HG02870 (cell line): ENCODE results near the gene HTRA2.

Experiments used
- ATAC-seq: cut with Tn5 transposase; IDR thresholded peaks from one replicate; pipeline ENCODE4 v1.9.1; 2021; ENCODE audit warnings: mild to moderate bottlenecking, moderate library complexity; ENCODE audit not compliant: unreplicated experiment

The HTRA2 gene

DNA sequence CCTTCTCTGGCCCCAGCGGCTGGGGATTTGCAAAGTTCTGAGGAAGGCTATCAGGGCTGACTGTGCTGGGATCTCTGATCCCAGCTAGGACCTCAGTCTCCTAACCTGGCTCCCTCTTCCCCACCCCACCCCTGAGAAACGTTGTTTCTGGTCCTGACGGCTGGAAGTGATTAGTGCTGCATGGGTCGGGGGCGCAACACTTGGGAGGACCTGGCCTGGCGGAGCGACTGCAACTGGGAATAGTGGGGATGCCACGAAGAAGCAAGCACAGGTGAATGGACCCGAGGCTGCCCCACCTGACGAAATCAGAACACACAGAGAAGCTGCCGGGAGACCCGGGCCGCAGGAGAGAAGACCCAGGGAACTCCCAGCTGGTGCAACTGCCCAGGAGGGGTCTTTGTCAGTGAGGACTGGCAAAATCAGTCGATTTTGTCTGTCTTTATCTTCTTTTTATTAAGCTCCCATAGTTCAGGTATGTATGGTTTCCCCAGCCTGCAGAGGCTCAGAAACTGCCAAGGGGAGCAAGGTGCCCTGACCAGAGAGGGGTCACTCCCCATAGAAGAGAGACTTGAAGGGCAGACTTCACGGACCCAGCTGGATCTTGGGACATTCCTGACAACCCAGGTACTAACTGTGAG is 29.7 kb upstream of the HTRA2 start:
- no peak for ATAC-seq

GRCh38 chr2:74500578-74500946 is 29.2 kb upstream of the HTRA2 start:
- no peak for ATAC-seq

- ATAC-seq = no peak
Measured at GRCh38 chr2:74501335-74502071, 28.2 kb upstream of the HTRA2 start.

DNA sequence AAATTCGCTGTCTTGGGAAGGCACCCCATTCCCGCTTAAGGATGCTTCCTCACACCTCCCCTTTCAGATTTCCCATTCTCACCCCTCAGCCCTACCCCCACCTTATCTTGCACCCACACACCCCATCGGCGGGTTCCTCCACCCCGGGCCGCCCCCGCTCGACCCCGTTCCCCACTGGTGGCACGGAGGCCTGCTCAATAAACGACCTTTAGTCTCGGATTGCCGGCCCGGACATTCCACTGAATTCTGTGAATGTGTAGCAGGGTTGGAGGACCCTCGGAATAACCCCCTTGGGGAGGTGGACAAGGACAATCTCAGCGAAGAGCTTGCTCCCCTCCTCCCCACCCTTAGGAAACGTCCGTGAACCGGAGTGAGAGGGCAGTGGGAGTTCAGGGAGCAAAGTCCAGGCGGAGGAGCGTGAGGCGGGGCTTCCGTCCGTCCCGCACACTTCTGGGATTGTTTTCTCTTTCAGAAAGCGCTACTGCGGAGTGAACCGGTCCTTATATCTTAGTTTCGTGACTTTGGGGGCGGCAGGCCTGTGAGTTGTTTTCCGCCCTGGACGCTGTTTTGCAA is 27.5 kb upstream of the HTRA2 start:
- ATAC-seq = no peak

DNA sequence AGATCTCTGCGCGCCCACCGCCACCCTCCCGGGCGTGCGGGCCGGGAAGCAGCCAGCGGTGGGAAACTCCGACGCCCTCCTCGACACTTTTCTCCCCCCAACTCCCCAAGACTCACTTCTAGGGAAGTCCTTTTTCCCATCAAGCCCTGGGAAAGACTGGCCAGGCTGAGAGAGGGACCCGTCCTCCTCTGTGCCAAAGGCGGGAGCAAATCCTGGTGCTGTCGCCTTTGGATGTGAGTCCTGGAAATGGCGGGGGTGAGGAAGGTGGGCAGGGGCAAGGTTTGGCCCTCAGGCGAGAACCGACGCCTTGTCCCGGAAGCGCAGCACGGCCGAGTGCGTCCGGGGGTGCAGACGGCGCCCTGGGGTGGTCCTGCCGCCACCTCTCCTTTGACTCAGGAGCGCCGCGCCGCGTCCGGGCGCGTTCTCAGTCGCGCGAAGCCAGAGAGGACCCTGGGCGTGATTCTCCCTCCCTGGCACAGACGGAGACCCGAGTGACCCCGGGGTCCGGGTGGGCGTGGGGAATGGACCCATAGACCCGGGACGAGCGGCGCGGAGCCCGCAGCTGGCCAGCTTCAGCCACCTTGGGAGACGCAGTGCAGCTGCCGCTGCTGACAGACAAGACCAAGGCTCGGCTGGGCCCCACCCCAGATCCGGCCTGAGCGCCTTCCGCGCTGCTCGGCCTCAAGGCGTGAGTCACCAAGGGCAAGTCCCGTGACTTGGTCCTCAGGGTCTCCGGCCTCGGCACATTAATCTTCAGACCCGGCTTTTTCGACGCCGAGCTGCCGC is 26.8 kb upstream of the HTRA2 start:
- peak; percentile 28 for ATAC-seq

DNA sequence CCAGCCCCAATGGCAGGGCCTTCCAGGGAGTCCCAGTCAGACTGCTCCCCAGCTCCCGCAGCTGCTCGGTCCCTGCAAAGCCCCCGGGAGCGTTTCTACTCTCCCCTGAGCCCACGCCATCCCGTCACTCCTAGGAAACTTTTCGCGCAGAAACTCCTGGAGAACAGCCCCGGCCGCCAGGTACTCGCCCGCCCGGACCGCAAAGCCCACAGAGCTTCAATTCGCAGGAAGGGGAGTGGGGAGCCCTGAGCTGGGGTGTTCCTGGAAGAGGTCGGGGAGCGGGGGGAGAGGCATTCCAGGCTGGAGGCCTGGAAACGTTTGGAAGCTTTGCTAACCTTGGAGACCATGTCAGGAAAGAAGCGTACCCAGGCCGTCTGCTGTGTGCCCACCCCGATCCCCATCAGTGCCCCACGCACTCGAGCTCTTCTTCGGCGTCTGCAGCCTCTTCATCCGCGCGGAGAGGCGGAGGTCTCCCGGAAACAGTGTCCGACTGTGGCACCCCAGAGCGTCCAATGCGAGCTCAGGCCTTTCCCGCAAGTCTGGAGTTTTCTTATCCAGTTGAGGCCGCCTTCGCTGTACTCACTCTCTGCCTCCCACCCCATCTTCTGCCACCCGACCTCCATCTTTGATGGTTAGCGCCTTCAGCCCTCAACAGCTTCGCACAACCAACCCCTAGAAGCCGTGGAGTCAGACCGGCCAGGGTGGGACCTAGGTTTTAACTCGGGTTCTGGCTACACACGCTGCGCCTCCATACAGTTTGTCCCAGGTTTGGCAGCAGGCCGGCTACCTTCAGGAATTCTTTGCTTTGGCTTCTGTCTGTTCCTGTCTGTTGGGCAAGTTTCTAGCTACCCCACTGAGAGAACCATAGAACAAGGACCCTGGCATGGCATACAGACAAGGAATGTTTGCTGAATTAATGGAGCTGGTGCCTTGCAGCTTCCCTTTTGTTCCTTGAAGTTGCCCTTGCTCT is 25.9 kb upstream of the HTRA2 start:
- ATAC-seq = no peak

GRCh38 chr2:74504591-74504990 is 25.1 kb upstream of the HTRA2 start:
- no peak for ATAC-seq

DNA sequence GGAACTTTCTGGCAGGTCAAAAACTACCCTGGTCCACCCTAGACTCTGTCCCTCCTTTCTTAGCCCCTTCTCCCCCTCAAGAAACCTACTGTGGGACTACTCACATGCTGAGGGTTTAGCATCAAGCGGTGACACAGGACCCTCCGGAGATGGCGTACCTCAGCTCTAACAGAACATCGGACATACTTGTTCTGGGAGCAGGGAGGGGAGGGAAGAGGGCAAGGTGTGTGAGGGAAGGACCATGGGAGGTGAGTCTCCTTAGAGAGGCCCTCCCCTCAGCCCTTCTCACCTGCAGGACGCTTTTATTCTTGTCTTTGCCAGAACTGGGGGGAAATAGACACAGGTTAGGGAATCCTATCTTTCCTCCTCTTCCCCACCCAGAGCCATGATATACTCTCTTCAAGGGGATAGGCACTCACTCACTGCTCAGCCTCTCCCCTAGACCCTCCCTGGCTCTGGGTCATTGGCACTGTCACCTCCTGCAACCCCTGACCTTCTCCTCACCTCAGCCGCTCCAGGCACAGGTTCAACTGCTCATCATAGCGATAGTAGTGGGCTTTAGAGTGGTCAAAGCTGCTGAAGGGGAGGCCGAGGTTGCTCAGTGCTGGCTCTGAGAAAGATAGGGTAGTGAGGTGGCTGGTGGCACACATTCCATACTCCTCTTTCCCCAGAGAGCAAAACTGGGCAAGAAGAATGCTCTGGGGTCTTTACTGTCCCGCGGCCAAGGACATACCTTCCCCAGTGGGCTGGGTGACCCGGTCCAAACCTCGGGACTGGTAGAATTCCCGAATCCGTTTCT is 24.1 kb upstream of the HTRA2 start:
- no peak for ATAC-seq

- peak; percentile 90 for ATAC-seq
Measured at GRCh38 chr2:74507145-74507925, 22.4 kb upstream of the HTRA2 start, which contains the start of gene PCGF1. TSS of gene PCGF1 (minus strand) at chr2:74507695. CDS start at chr2:74507668, 27 bp downstream.

DNA sequence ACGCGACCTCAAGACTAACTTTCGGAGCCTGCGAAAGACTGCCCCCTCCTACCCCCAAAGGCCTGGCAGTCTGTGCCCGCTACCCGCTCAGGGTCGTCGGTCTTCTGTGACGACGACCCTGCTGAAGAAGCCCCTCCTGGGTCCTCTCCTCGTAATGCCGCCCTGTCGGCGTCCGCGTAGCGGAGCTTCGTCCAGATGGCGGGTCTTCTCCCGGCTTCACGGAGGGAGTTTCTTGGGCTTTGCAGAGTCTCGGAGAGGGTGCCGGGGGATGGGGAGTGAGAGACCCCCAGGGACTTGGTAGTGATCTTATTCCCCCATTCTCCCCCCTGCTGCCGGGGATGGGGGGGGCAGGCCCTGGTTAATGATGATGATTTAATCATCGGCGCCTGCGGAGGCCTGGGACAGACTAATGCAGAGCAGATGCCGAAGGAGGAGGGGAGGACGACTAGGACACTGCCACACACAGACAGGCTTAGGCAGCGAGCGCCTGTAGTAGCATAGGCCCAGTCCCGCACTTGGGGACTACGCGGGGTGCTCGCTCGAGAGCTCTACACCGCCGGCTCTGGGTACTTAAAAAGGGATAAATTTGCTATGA is 21.7 kb upstream of the HTRA2 start:
- peak; percentile 3 for ATAC-seq

DNA sequence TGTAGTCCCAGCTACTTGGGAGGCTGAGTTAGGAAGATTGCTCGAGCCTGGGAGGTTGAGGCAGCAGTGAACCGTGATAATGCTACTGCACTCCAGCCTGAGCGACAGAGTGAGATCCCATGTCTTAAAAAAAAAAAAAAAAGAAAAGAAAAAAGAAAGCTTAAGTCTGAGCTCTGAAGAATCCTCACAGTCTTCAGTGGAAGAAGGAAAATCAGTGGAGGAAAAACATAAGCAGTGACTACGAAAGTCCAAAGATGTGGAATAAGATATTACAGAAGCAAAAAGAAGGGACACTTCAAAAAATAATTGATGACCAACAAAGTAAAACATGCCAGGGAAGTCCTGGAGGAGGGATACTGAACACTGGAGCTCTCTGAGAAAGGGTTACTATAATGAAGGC is 19.5 kb upstream of the HTRA2 start:
- ATAC-seq = no peak

- no peak for ATAC-seq
Measured at GRCh38 chr2:74511104-74511989, 18.4 kb upstream of the HTRA2 start.

GRCh38 chr2:74512744-74513604 is 16.8 kb upstream of the HTRA2 start:
- ATAC-seq = no peak

DNA sequence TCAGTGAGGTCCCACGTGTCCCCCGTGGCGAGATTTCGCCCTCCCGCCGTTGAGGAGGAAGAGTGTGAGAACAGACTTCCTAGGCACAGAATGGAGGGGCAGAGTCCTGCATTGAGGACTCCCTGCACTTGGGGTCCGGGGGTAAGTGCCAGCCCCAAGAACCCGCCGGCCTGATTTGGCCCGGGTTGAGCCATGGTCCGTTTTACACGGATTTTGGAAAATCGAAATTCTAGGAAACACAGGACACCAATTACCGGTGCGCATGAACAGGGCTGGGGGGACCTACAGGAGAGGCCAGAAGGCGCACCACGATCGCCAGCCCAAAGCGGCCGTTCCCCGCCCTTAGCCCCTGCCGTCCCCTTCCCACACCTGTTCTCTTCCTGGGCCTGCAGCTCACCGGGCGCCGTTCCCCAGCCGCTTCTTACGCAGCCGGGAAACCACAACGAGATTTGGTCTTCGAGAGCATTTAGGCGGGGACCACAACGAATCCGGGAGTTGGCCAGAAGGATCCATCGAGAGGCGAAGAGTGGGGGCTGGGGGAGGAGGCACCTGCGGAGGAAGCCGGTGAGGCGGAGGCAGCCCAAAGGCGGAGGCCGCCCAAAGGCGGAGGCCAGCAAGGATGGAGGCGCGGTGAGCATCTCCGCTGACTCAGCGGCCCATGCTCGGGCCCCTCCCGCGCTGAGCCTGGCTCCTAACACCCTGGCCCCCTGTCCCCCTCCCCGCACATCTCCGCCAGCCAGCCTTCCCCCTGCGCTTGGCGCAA is 15.9 kb upstream of the HTRA2 start:
- no peak for ATAC-seq

- ATAC-seq = no peak
Measured at GRCh38 chr2:74514368-74515270, 15.1 kb upstream of the HTRA2 start, which contains the start of gene TLX2. TSS of gene TLX2 (plus strand) at chr2:74514450. CDS start at chr2:74514807, 357 bp downstream.
